ENCODE measurements around the gene ARHGEF6. TPM values are rescaled to one million over a fixed set of nuclear protein-coding genes. Genes with fewer than 3 reads are reported as not detected.

ARHGEF6 gene
- total RNA-seq, 1 donor from 2014 or later = 4.7 TPM

DNA sequence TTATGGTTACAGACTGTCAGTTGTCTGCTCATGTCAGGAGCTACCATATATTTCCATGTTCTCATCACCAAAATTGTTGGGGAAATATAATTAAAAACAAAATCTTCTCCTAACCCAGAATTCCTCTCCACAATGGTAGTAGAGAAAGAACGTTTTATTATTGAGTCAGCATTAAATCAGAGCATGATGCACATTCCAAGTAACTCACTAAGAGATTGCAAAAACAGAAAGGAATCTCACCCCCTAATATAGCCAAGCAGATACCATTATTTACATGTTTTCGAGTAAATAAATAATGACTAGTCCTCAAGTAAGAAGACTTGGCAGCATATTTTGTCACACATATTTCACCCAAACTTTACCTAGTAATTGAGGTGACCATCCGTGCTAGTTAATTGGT, 36.2 kb upstream of the ARHGEF6 start:
- FAIRE-seq = peak; percentile 99
- TF ChIP-seq EZH2 (IDR thresholded peaks at IDR 0.05; ENCODE audit: insufficient read depth, low read length) = no peak
- TF ChIP-seq, protein P1, sequence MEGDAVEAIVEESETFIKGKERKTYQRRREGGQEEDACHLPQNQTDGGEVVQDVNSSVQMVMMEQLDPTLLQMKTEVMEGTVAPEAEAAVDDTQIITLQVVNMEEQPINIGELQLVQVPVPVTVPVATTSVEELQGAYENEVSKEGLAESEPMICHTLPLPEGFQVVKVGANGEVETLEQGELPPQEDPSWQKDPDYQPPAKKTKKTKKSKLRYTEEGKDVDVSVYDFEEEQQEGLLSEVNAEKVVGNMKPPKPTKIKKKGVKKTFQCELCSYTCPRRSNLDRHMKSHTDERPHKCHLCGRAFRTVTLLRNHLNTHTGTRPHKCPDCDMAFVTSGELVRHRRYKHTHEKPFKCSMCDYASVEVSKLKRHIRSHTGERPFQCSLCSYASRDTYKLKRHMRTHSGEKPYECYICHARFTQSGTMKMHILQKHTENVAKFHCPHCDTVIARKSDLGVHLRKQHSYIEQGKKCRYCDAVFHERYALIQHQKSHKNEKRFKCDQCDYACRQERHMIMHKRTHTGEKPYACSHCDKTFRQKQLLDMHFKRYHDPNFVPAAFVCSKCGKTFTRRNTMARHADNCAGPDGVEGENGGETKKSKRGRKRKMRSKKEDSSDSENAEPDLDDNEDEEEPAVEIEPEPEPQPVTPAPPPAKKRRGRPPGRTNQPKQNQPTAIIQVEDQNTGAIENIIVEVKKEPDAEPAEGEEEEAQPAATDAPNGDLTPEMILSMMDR (IDR thresholded peaks at IDR 0.05; ENCODE audit: insufficient read depth, low read depth, low read length) = no peak

DNA sequence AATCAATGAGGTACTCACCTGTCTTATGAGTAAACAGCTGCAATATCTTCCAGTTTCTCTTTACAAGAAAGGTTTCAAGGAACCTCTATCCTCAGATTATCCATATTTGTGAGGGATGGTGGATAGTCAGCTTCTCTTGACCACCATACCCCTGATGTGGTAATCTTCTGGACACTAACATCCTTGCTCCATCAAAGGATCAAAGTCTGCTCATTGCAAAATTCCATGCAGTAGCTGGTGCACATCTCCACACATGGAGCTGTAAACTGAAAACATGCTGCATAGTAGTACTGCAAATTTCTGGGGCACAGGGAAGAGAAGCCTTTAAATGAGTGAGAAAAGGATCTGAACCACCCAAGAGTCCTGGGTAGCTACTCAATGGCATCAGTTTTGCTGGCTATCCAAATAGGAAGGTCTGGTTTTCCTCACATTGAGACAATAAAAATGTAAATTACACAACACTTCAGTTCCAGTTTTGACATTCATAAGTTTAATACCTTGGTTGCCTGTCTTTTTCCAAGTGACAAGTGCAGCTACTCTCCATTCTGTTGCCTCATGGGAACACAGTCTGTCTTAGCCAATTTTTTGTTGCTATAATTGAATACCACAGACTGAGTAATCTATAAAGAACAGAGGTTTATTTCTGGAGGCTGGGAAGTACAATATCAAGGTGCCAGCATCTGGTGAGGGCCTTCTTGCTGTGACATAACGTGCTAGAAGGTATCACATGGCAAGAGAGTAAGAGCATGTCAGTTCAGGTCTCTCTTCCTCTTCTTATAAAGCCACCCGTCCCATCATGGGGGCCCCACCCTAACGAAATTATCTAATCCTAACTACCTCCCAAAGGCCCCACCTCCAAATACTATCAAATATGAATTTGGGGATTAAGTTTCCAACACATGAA, 34.4 kb upstream of the ARHGEF6 start:
- Mint-ChIP-seq H3K27ac (ENCODE audit: unreplicated experiment) (no peak overlapping the region), H3K27me3 (ENCODE audit: low read depth, unreplicated experiment) (no peaks in the 10 kb centered on the region), H3K9me3 (ENCODE audit: unreplicated experiment) (no peaks in the 10 kb centered on the region), H3K4me1 (ENCODE audit: low read depth, unreplicated experiment) (peaks cover 3% of the 10 kb centered on the region), H3K4me3 (ENCODE audit: unreplicated experiment) (no peak overlapping the region), H3K36me3 (ENCODE audit: low read depth, unreplicated experiment) (peaks cover 4% of the 10 kb centered on the region)
- Histone ChIP-seq H3K9ac (ENCODE audit: low read length) (no peak overlapping the region), H3K79me2 (ENCODE audit: insufficient read depth, low read length) (no peaks in the 10 kb centered on the region), H3K27ac (ENCODE audit: low read depth, low read length) (no peak overlapping the region), H3K27me3 (ENCODE audit: insufficient read depth, low read length) (no peaks in the 10 kb centered on the region), H3K4me2 (ENCODE audit: low read length) (no peak overlapping the region), H3K4me3 (ENCODE audit: insufficient read depth, low read depth, low read length) (no peak overlapping the region), H4K20me1 (ENCODE audit: insufficient read depth, low read length) (no peaks in the 10 kb centered on the region), H3K36me3 (ENCODE audit: insufficient read depth, low read length) (no peaks in the 10 kb centered on the region), H3K9me3 (ENCODE audit: insufficient read depth, low read depth, low read length) (no peaks in the 10 kb centered on the region), H3K4me1 (ENCODE audit: insufficient read depth, low read length) (no peaks in the 10 kb centered on the region), H2AFZ (ENCODE audit: low read depth, low read length) (no peak overlapping the region)
- no peak for FAIRE-seq
- DNase-seq (ENCODE audit: low read depth) = no peak
- TF ChIP-seq, protein P1 (IDR thresholded peaks at IDR 0.05; ENCODE audit: insufficient read depth, low read depth, low read length) = no peak
- no peak for TF ChIP-seq EZH2 (IDR thresholded peaks at IDR 0.05; ENCODE audit: insufficient read depth, low read length)

More for the DNA sequence above, 36.2 kb upstream of the ARHGEF6 start:
- peak; percentile 27 for DNase-seq (ENCODE audit: low read depth)
- no peaks in the 10 kb centered on the region for H3K9me3 ChIP-seq (ENCODE audit: insufficient read depth, low read depth, low read length)
- no peak overlapping the region for H3K4me3 ChIP-seq (ENCODE audit: insufficient read depth, low read depth, low read length)
- H3K9ac ChIP-seq (ENCODE audit: low read length) = no peak overlapping the region
- peaks cover 3% of the 10 kb centered on the region for H3K4me1 Mint-ChIP-seq (ENCODE audit: low read depth, unreplicated experiment)
- no peak overlapping the region for H3K4me2 ChIP-seq (ENCODE audit: low read length)
- no peaks in the 10 kb centered on the region for H3K36me3 ChIP-seq (ENCODE audit: insufficient read depth, low read length)
- peaks cover 6% of the 10 kb centered on the region for H3K36me3 Mint-ChIP-seq (ENCODE audit: low read depth, unreplicated experiment)
- no peaks in the 10 kb centered on the region for H3K27me3 ChIP-seq (ENCODE audit: insufficient read depth, low read length)
- no peaks in the 10 kb centered on the region for H3K9me3 Mint-ChIP-seq (ENCODE audit: unreplicated experiment)
- no peaks in the 10 kb centered on the region for H3K27me3 Mint-ChIP-seq (ENCODE audit: low read depth, unreplicated experiment)
- H4K20me1 ChIP-seq (ENCODE audit: insufficient read depth, low read length) = no peaks in the 10 kb centered on the region
- H2AFZ ChIP-seq (ENCODE audit: low read depth, low read length) = no peak overlapping the region
- H3K4me1 ChIP-seq (ENCODE audit: insufficient read depth, low read length) = no peaks in the 10 kb centered on the region
- H3K27ac Mint-ChIP-seq (ENCODE audit: unreplicated experiment) = no peak overlapping the region
- no peak overlapping the region for H3K4me3 Mint-ChIP-seq (ENCODE audit: unreplicated experiment)
- no peaks in the 10 kb centered on the region for H3K79me2 ChIP-seq (ENCODE audit: insufficient read depth, low read length)
- no peak overlapping the region for H3K27ac ChIP-seq (ENCODE audit: low read depth, low read length)

DNA sequence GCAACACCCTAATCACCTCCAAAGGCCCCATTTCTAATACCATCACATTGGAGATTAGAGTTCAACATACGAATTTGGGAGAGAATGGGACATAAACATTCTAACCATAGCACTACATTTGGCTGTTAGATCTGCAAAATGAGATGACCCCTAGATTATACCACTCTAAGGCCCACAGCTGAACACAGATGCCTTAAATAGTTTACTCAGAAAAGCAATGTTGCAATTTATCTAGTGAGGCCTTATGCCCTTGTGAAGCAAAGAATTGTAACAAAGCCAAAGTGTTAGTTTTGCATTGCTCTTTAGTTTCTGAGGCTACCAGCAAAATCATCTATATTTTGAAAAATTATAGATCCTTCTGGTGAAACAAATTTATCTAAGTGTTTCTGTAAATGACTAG, 31.6 kb upstream of the ARHGEF6 start:
- Histone ChIP-seq H4K20me1 (ENCODE audit: insufficient read depth, low read length) (no peaks in the 10 kb centered on the region), H3K4me2 (ENCODE audit: low read length) (no peak overlapping the region), H3K79me2 (ENCODE audit: insufficient read depth, low read length) (no peaks in the 10 kb centered on the region), H3K36me3 (ENCODE audit: insufficient read depth, low read length) (no peaks in the 10 kb centered on the region), H2AFZ (ENCODE audit: low read depth, low read length) (no peak overlapping the region), H3K4me3 (ENCODE audit: insufficient read depth, low read depth, low read length) (no peak overlapping the region), H3K4me1 (ENCODE audit: insufficient read depth, low read length) (no peaks in the 10 kb centered on the region), H3K27me3 (ENCODE audit: insufficient read depth, low read length) (no peaks in the 10 kb centered on the region), H3K9ac (ENCODE audit: low read length) (no peak overlapping the region), H3K9me3 (ENCODE audit: insufficient read depth, low read depth, low read length) (no peaks in the 10 kb centered on the region), H3K27ac (ENCODE audit: low read depth, low read length) (no peak overlapping the region)
- DNase-seq (ENCODE audit: low read depth) (no peak), FAIRE-seq (peak; percentile 95)
- Mint-ChIP-seq H3K36me3 (ENCODE audit: low read depth, unreplicated experiment) (no peaks in the 10 kb centered on the region), H3K27ac (ENCODE audit: unreplicated experiment) (no peak overlapping the region), H3K4me3 (ENCODE audit: unreplicated experiment) (no peak overlapping the region), H3K27me3 (ENCODE audit: low read depth, unreplicated experiment) (no peaks in the 10 kb centered on the region), H3K9me3 (ENCODE audit: unreplicated experiment) (no peaks in the 10 kb centered on the region), H3K4me1 (ENCODE audit: low read depth, unreplicated experiment) (peaks cover 3% of the 10 kb centered on the region)
- no peak for TF ChIP-seq EZH2 (IDR thresholded peaks at IDR 0.05; ENCODE audit: insufficient read depth, low read length)
- TF ChIP-seq, protein P1 (IDR thresholded peaks at IDR 0.05; ENCODE audit: insufficient read depth, low read depth, low read length) = no peak

All from astrocyte (in vitro differentiated cells and primary cell).